ENCODE measurements around the gene CCDC158.

CCDC158 gene

DNA sequence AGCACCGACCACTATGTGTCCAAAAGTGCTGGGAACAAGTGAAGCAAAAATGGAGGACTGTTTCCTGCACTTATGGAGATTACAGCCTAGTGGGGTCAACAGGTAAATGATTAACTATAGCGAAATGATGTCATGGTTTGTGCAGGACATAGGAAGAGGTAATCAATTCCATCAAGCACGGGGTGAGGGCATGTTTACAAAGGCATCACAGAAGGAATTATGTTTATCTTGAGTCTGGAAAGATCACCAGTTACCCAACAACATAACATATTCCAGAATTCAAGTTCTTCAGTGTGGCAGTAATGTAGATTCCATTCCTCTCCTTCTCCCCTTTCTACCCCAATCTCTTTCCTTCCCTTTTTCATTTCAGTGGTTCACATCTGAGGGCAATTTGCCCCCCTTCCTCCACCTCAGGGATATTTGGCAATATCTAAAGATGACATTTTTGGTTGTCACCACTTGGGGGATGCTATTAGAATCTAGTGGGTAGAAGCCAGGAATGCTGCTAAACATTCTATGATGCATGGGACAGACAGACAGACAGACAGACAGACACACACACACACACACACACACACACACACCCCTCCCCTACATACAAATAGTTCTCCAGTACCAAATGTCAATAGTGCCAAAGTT, 145.3 kb downstream of the CCDC158 start:
- no peak for DNase-seq

GRCh38 chr4:76272999-76273398, 147.9 kb downstream of the CCDC158 start:
- DNase-seq, result no peak

GRCh38 chr4:76272582-76272981, 148.4 kb downstream of the CCDC158 start:
- DNase-seq, result no peak

- no peak for DNase-seq
These were observed 148.9 kb downstream of the CCDC158 start for GRCh38 chr4:76272073-76272472.

GRCh38 chr4:76271248-76271647, 149.7 kb downstream of the CCDC158 start:
- no peak for DNase-seq

DNA sequence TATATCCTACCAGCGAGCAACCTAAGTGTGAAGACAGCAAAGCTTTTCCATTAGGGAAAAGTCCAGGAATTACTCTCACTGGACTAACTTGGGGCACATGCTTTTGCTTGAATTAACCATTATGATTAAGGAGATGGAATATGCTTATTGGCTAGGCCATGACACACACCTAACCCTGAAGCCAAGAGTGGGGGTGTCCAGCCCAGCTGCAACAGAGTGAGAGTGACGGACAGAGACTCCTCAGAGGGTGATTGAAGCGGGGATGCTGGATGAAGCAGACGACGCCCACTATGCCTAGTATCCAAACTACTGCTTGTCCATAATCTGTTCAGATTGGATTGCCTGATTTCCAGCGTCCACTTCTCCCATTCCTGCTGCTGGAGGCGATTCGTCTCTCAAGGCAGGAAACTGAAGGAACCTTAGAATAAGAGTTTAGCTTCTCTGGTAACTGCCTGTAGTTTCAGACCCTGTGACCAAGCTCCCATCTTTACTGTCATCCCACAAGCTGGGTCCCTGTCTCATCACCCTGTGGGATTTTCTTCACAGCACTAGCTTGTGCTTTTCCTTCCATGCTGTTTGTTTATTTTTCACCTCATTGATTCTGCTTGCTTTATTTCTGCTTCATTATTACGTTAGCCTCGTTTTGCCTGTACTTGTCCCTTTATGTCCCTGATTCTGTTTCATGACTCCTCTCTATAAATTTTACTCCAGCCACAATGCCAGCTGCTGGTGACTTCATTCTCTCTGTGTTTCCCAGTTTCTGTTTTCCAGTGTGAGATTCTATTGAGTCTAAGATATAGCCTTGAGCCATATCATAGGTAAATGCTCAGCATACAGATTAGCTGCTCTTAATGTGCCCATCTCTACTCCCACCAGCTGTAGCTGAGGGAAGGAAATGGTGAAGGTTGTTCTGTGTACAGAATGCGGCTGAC, 150.4 kb downstream of the CCDC158 start:
- DNase-seq, result no peak

- no peak for DNase-seq
These were observed 153.1 kb downstream of the CCDC158 start for GRCh38 chr4:76267811-76268210.

- DNase-seq, result no peak
These were observed 154.3 kb downstream of the CCDC158 start for GRCh38 chr4:76266627-76267026.

DNA sequence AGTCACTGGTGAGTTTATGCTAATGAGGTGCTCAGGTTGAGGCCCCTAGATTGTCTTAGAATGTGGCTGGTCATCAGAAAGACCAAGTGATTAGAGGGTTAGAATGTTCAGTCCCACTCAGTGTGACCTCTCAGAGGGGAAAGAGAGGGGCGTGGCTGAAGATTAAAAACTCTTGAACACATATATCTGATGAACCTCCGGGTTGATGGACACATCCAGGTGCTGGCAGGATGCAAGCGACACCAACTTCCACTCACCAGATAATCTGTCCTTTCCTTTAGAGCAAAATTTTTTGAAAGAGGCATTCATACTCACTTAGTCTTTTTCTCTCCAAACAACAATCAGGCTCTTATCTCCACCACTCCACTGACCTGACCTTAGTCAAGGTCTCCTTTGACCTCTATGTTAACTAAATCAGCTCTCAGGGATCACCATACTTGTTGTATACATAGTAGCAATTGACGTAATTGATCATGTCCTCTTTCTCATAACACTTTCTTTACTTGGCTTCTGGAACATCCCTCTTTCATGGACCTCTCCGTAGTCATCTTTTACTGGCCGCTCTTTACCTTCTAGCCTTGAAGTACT, 155.2 kb downstream of the CCDC158 start:
- no peak for DNase-seq
